Kasumi-1 (cell line): ENCODE data around the gene EFR3B.
"Not testable (repeated sequence)": the region's sequence is repeated elsewhere in the genome, so short reads cannot be mapped to it uniquely, and the experiment has no call there.

Source experiments
- DNase-seq, 2 experiments: peaks; one replicate each; lab custom pipeline; 2025; lab: John Stamatoyannopoulos, UW

The EFR3B gene

DNA sequence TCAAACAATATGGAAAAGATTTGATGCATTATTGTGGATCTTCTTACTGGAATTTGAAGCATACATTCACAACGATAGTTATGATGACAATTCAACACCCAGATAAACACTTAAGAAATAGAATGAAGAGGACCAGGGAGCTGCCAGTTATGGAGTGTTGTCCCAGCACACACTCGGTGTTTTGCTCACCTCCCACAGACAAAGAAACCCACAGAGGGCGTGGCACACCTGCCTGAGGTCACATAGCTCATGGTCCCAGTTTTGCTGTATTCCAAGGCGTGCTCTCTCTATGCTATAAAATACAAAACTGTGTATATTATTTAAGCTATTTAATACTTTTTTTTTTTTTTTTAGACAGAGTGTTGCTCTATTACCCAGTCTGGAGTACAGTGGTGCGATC is 31.1 kb downstream of the EFR3B start:
- no peak for DNase-seq

DNA sequence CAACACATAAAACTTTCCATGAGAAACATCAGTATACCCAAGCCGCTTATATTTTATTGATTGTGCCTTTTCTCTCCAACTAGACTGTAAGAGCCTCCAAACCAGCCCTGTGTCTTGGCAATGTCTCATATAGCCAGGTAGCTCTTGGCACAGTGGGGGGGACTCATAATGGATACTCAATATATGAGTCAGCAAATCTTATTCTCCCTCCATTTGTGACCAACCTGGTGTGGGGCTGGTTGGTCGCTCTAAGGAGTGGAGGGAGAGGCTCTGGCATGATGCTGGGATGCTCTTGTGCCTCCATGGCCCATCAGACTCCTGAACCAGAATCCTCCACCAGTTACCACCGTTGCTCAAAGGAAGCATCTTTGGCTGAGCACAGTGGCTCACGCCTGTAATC is 32.0 kb downstream of the EFR3B start:
- DNase-seq, result no peak

DNA sequence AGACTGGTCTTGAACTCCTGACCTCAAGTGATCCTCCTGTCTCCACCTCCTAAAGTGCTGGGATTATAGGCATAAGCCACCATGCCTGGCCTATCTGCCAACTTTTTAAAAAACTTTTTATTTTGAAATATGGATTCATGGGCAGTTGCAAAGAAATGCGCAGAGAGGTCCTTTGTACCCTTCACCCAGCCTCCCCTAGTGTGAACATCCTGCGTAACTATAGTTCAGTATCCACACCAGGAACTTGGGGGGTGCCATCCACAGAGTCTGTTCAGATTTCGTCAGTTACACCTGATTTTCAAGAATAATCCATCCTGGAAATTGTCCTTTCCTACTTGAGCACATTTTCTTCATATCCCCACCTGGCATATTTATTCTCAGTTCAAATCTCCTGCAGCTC is 33.0 kb downstream of the EFR3B start:
- no peak for DNase-seq

DNA sequence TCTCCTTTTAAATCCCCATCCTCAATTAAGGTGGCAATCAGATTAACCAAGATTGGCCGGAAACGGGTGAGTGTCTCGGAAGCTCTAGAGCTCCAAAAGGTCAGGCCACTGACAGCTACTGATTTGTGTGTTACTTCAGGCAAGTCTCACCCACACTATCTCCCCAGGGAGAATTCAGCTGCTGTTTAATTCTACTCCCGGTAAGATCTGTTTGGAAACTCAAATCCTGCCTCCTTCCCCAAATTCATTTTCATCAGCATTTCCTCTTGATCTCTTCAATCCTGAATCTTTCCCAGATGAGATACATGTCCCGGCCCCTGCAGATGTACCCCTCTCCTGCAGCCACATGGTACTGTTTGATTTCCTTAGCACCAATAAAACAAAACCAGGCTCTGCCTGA is 34.9 kb downstream of the EFR3B start:
- DNase-seq, result no peak

DNA sequence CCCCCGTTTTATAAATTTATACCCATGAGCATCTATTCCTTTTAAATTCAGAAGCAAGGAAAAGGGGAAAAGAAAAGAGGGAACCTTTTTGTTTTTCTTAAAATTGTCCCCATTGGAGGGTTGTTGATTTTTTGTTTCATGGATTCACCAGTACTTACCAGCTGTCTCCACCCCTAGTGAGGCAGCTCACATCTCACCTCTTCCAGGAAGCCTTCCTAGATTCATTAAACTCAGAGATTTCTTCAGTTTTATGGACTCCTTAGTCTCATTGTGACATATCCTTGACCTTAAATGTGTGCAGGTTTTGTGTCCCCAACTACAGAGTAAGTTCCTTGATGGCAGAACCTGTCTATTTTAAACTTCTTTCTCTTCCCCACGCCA is 35.9 kb downstream of the EFR3B start:
- DNase-seq, result no peak

DNA sequence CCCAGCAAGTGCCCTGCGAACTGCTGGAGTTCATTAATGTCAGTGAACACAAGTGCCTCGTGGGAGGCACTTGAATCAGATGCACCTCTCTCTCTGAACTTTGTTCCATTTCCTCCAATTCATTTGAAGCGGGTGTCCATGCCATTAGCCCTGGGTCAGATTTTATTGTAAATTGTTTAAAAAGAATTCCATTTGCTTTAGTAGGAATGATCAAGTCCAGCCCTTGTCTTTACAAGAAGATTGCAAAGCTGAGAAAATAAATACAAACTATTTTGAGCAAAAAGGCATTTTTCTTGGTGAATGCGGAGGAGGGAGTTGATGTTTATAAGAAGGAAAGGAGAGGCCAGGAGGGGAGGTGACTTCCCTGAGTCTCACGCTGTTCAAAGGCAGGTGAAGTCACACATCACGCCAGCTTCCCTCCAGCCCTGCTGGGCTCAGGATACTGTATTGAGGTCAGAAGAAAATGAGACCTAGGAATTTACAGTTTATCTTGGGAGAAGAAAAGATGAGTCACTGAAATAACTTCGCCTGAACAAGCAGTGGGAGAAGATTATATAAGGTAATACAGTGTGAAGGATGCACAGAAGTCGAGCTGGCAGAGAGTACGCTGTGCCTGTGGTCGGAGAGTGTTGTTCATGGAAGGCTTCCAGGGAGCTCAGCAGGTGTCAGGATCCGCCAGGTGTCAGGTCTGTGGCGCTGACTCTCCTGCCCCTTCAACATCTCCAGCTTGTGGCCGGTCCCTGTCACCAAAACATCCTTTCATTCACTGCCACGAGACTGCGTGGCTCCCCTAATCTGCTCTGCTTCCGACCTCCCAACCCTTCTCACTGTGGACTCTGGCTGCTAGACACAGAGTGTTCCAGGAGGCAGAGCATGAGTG is 36.5 kb downstream of the EFR3B start:
- DNase-seq, result no peak

DNA sequence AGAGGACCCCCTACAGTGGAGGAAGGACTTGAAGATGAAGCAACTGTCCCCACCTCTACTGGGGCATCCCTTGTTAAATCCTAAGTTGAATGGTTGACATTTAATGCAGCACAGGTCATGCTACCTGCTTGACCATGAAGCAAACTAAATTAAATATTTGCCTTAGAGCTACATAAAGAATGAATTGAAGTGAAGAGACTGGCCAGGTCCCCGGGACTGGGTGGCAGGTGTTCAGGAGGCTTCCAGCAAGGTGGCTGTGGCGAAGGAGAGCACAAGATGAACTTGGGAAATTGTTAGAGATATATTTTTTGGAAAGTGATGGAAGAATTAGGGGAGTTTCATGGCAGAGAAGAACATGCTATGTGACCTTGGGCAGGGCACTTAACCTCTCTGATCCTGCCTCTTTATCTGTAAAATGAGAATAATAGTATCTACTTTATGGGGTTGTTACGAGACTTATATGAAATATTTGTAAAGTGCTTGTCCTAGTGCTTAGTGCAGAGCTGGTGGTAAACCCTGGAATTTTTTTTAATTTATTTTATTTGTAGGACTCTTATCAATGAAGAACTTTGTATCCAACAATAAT is 37.3 kb downstream of the EFR3B start:
- DNase-seq, result no peak

DNA sequence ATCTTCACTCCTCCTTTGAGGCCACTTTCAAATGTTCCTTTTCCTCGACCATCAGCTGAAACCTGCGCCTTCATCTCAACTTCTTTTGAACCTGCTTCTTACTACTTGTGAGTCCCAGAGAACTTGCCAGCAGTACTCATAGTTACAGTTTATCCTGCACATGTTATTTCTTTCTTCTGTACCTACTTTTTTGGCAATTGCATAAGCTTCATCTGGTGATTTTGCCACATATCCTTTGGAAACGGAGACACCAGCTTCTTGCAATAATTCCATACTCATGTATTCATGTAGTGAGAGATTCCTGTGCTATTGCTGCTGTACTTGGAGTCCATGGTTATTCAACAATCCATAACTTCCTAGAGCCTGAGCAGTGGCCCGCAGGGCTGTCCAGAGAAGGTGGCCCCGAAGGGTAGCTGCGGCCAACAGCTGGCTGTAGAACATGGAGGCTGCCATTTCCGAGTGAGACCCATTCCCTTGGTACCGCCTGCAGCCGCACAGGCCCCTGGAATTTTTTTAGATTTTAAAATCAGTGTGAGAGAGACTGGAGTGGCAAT is 39.4 kb downstream of the EFR3B start:
- no peak for DNase-seq

DNA sequence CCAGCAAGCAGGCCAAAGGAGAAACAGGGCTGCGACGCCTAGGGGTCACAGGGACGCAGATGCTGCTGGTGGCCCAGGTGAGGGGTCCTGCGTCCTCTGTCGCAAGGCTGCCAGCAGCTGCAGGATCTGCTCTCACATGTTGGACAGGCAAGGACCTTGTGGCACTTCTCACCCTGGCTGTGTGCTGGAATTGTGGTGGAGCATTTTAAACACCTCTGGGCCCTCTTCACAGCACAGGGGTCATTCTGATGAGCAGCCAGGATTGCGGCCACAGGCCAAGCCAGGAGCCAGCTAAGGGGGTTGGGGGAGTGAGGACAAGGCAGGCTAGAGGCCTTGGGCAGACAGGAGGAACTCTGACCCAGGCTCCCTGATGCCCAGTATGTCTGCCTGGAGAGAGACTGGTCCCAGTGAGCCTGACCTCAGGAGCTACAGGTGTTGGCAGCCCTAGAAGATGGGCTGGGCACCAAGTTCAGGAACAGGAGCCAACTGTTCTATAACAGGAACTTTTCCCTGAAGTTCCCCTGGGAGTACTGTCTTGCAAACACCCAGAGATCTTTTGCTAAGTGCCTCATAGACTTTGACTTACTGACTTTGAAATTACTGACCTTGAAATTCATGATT is 40.2 kb downstream of the EFR3B start:
- DNase-seq, result no peak

DNA sequence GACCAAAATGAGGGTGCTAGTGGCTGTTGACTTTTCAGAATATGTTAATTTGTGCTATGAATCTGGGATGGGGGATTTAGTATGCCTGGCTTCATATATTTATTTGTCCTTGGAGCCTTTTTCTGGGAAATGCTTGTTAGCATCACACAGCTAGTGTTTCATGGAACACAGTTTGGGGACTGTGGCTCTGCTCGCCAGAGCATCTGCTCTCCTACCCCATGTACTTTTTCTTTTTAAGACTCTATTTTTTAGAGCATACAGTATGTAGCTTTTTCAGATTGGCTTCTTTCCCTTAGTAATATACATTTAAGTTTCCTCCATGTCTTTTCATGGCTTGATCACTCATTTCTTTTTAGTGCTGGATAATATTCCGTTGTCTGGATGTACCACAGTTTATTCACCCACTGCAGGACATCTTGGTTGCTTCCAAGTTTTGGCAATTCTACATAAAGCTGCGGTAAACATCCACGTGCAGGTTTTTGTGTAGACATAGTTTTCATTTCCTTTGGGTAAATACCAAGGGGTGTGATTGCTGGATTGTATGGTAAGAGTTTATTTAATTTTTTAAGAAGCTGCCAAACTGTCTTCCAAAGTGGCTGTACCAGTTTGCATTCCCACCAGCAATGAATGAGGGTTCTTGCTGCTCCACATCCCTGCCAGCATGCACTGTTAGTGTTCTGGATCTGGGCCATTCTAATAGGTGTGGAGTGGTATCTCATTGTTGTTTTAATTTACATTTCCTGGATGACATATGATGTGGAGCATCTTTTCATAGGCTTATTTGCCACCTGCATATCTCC is 44.1 kb downstream of the EFR3B start:
- no peak for DNase-seq

DNA sequence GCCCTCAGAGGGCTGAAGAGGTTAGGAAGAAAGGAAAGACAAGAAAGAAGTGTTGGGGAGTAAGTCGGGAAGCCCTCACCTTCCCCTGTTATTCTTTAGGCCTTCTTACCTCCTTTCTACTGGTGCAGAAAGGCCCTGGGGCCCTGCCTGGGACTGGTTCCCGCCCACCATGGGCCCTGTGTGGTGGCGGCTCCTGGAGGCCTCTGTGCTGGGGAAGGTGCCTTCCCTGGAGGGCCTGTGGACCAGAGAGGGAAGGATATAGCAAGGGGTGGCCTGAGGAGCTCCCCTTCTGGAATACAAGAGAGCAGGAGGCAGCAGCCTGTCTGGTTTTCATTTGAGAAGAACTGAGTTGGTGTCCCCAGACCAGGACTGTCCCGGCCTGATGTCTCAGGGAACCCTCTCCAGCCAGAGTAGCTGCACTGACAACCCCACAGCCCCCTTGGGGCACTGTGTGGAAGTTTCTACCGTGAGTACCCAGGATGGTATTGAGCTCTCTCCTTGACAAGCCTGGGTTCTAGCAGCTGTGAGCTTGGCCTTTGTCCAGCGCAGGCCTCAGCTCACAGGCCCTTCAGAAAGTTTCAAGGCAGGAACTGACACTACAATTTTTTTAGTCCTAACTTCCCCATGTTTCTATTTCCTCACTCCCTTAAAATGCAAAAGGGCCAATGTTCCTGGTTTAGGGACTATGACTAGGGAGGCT is 47.1 kb downstream of the EFR3B start:
- DNase-seq, result no peak

DNA sequence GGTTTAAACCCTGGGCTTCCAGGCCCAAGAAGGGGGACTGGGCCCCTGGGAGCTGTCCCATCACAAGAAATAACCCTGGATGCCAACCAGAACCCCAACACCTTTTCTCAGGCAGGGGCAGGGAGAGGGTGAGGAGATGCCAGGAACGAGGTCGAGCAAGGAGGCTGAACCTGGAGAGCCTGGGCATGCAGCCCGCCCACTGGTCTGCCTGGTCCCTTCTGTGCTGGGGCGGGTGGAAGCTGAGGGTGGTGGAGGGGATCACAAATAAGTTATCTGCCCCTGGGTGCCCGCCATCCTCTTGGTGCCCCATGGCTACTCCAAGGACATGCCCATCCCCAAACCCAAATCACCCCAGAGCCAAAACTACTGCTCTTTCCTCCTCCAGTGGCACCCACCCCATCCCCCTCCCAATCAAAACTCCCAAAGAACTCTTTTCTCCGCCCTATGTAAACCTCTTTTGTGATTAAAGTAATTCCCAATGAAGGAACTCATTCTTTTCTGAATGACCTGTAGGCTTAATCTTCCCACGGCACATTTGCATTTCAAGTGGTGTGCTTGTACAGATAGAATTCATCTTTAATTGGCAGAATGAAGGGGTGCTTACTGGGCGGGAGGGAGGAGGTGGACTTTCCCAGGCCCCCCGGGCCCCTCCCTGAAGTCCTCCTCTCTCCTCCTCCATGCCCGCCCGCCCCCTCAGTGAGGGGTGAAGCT is 47.9 kb downstream of the EFR3B start:
- no peak for DNase-seq

DNA sequence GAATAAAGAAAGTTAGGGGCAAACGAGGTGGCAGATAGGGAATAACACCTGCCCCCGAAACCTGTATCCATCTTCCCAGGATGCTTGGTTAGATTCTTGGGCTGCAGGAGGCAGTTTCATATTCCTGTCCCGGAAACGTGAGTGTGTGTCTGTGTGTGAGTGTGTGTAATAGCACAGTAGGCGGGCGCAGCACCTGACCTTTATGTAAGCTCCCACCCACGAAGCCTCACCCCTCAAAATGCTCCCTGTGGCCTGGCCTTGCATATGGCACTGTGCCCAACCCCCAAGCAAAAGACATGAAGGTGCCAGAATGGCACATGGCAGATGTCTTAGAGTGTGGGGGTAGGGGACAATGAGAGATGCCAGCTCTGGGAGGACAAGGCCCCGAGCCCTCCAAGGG is 48.9 kb downstream of the EFR3B start:
- no peak for DNase-seq

DNA sequence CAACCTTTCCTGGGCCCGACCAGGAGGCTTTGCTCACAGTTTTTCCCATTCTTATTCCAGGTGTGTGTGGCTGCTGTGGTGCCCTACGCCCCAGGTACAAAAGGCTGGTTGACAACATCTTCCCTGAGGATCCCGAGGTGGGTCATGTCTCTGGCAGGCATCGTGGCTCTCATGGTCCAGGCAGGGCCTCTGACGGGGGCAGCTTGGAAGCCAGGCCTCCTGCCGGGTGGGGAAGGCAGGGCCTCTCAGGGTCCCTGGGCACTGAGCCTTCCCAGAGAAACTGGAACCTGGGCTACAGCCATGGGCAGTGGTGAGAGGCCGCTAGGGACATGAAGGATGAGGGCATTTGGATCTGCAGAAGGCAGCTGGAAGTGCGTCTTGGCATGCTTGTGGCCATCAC is 49.4 kb downstream of the EFR3B start:
- no peak for DNase-seq

DNA sequence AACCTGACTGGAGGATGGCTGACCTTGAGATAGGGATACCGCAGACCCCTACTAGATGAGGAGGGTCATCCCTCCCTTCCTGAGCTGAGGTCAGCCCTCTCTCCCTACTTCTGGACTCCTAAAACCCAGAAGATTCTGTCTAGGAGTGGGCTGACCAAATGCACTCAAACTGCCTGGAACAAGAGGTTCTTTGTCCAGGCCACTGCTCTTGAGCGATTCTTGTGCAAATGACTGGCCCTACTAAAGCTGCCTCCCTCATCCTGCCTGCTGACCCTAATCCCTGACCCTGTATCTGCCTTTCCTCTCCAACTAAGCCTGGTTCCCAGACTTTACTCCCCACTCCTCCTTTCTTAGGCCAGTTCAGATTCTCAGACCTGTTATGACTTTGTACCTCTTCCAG is 56.2 kb downstream of the EFR3B start:
- no peak for DNase-seq

DNA sequence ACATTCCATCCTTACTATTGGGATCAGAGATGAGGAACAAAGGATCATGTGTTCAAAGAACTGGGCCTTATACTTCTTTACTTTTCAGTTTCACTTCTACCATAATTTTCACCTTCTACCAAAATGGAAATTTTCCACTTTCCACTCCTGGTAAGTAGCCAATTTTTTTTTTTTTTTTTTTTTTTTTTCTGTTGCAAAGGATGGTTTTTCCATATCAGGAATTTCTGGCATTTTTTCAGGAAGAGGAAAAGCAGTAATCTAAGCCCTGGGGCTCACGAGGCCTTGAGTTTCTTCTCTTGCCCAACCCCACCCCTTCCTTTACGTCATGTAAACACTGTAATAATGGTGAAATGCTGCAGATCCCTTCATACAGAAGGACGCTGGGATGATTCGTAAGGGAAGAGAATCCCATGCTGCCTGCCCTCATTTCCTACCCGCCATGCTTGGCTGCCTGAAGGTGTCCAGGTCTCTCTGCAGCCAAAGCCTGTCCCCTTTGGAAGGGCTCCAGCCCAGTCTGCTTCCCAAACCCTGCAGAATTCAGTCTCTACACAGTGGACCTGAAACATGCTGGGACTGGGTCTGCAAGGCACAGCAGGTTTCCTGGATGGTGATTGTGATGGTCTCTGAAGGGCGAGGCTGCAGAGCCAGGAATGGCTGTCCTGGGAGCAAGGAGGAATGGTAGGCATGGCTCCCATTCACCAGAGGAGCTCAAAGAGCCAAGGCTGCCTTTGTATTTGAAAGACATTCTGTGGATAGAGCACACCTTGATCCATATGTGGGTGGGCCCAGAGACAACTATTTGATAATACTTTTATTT is 57.0 kb downstream of the EFR3B start:
- DNase-seq, result no peak

DNA sequence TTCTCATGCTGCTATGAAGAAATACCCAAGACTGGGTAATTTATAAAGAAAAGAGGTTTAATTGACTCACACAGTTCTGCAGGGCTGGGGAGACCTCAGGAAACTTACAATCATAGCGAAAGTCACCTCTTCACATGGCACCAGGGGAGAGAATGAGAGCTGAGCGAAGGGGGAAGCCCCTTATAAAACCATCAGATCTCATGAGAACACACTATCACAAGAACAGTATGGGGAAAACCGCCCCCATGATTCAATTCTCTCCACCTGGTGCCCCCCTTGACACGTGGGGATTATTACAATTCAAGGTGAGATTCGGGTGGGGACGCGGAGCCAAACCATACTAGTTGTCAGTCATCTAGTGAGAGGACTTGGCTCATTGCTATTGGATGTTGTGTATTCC is 60.5 kb downstream of the EFR3B start:
- not testable (repeated sequence) for DNase-seq

DNA sequence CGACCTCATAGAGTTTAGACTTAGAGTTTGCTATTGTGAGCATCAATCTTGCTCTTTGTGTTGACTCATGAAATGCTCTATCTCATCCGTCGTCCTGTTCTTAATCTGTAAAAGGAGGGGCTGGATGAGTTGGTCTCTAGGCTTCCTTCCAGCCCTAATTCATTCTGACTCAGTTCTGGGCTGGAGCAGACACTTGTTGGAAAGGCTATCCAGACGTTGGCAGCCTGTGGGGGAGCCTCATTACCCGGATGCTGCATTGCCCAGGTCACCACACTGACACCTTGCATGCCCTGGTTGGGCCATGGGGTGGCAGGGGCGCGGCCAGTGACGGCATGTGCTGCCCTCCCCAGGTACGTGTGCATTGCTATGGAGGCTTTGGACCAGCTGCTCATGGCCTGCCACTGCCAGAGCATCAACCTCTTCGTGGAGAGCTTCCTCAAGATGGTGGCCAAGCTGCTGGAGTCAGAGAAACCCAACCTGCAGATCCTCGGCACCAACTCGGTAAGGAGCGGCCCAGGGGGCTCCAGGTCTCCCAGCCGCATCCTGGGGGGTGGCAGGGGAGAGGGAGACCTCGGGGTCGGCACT is 61.5 kb downstream of the EFR3B start:
- DNase-seq, result no peak

DNA sequence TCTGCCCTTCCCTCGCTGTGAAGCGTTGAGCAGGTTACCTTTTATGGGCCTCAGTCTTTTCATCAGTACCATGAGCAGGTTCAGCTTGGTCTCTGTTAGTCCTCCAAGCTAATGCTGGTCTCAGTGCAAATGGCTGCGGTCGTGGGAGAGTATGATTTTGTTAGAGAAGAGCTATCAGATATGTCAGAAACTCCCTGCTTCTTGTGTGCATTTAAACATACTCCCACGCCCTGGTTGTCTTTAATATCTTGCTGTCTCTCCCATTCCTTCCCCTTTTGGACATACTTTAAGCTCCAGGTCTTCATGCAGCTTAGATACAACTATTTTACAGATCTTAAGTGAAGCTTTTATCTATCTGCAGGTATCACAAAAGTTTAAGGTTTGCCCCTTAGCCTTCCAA is 62.9 kb downstream of the EFR3B start:
- no peak for DNase-seq
